HEK293 (cell line): ENCODE measurements around the gene BCKDHB.

Experiments
- CTCF ChIP-seq: fragments of 450-650 bp; formaldehyde crosslinking; IDR thresholded peaks from 2 replicates; pipeline ENCODE4 v1.5.1; 2016; ENCODE audit warnings: missing biosample characterization, missing genetic modification characterization
- KLF17 ChIP-seq: fragments of 450-650 bp; formaldehyde crosslinking; IDR thresholded peaks from 2 replicates; pipeline ENCODE4 v1.5.1; 2016; ENCODE audit warnings: missing biosample characterization, missing genetic modification characterization
- REPIN1 ChIP-seq: fragments of 450-650 bp; formaldehyde crosslinking; IDR thresholded peaks from 2 replicates; pipeline ENCODE4 v1.5.1; 2017; ENCODE audit warnings: missing biosample characterization, missing genetic modification characterization, low read depth
- ZBTB7A ChIP-seq: fragments of 450-650 bp; formaldehyde crosslinking; IDR thresholded peaks from 2 replicates; pipeline ENCODE4 v1.5.1; 2016; ENCODE audit warnings: low read depth, missing biosample characterization, missing genetic modification characterization
- ZNF133 ChIP-seq: fragments of 450-650 bp; formaldehyde crosslinking; IDR thresholded peaks from 2 replicates; pipeline ENCODE4 v1.5.1; 2016; ENCODE audit warnings: missing biosample characterization, missing genetic modification characterization
- ZNF350 ChIP-seq: fragments of 450-650 bp; formaldehyde crosslinking; IDR thresholded peaks from 2 replicates; pipeline ENCODE4 v1.5.0; 2017; ENCODE audit warnings: missing biosample characterization, mild to moderate bottlenecking, missing genetic modification characterization
- ZNF394 ChIP-seq: fragments of 450-650 bp; formaldehyde crosslinking; IDR thresholded peaks from 2 replicates; pipeline ENCODE4 v1.5.1; 2016; ENCODE audit warnings: missing biosample characterization, missing genetic modification characterization, mild to moderate bottlenecking, moderate library complexity, borderline replicate concordance
- ZNF677 ChIP-seq: fragments of 450-650 bp; IDR thresholded peaks from 2 replicates; pipeline ENCODE4 v1.5.0; 2018; ENCODE audit warnings: missing biosample characterization, mild to moderate bottlenecking, missing genetic modification characterization, moderate library complexity

- TF ChIP-seq ZNF394 (tag by site-specific recombination) (no peak), CTCF (no peak), ZBTB7A (no peak), REPIN1 (tag by site-specific recombination) (no peak), ZNF350 (no peak), ZNF677 (no peak), ZNF133 (tag by site-specific recombination) (no peak), KLF17 (tag by site-specific recombination) (no peak)
These were observed 170.4 kb downstream of the BCKDHB start for GRCh38 chr6:80276861-80277260.
